Immature natural killer cell (primary cell): ENCODE data around the gene MSH4. TPM values are rescaled to one million over a fixed set of nuclear protein-coding genes. Genes with fewer than 3 reads are reported as not detected.
"Not testable (repeated sequence)": the region's sequence is repeated elsewhere in the genome, so short reads cannot be mapped to it uniquely, and the experiment has no call there.

Experiments used
- DNase-seq, 3 donors: peaks; one replicate each; pipeline ENCODE4 v3.0.0; 2022; ENCODE audit warnings: mixed read lengths in 1 of 3
- H3K27ac Mint-ChIP-seq, 6 donors: one replicate each; pipeline ENCODE4 v1.8.0; 2020; ENCODE audit warnings: mixed read lengths in 6 of 6, mild to moderate bottlenecking in 5 of 6, inconsistent platforms in 4 of 6, moderate library complexity in 3 of 6
- H3K27me3 Mint-ChIP-seq, 3 donors: one replicate each; pipeline ENCODE4 v1.8.0; 2020 to 2021; ENCODE audit warnings: low read depth in 3 of 3, mild to moderate bottlenecking in 3 of 3, mixed read lengths in 3 of 3, moderate library complexity in 3 of 3, inconsistent platforms in 1 of 3
- H3K36me3 Mint-ChIP-seq, 3 donors: one replicate each; pipeline ENCODE4 v1.8.0; 2020; ENCODE audit warnings: mixed read lengths in 3 of 3, inconsistent platforms in 2 of 3, mild to moderate bottlenecking in 2 of 3
- H3K4me1 Mint-ChIP-seq, 2 donors: one replicate each; pipeline ENCODE4 v1.8.0; 2020; ENCODE audit warnings: inconsistent platforms in 2 of 2, mild to moderate bottlenecking in 2 of 2, mixed read lengths in 2 of 2, moderate library complexity in 1 of 2
- H3K4me3 Mint-ChIP-seq, 5 donors: one replicate each; pipeline ENCODE4 v1.8.0; 2020; ENCODE audit warnings: mild to moderate bottlenecking in 5 of 5, mixed read lengths in 5 of 5, inconsistent platforms in 3 of 5, moderate library complexity in 3 of 5
- H3K9me3 Mint-ChIP-seq, 6 donors: one replicate each; pipeline ENCODE4 v1.8.0; 2020; ENCODE audit warnings: mild to moderate bottlenecking in 6 of 6, mixed read lengths in 6 of 6, inconsistent platforms in 4 of 6, moderate library complexity in 3 of 6
- polyA plus RNA-seq, 3 donors: library from polyadenylated mRNA; unstranded; fragments of 300-500 nt; fragmentation: Illumina TruSeq; gene quantifications; one replicate each; pipeline ENCODE4 v1.2.3, GENCODE V29; 2021

MSH4 gene
- polyA plus RNA-seq, 3 donors from 2014 or later: not detected

- Mint-ChIP-seq H3K36me3 (peaks cover 0 to 23% (median 16%) of the 10 kb centered on the region in 3 donors), H3K27me3 (peaks cover 4 to 20% (median 12%) of the 10 kb centered on the region in 3 donors), H3K4me3 (peak within 1 kb of the TSS; percentile 96 to 100 (median 100)), H3K27ac (peak within 1 kb of the TSS; percentile 97 to 100 (median 98)), H3K9me3 (no peaks in the 10 kb centered on the region), H3K4me1 (peaks cover 73 to 74% of the 10 kb centered on the region in 2 donors)
- DNase-seq: peak; percentile 92 to 94 (median 93)
These were observed 10.5 kb upstream of the MSH4 start, which contains the start of gene RABGGTB for GRCh38 chr1:75785983-75786853. Gene RABGGTB (plus strand): TSS chr1:75786256. CDS start chr1:75786272, 16 bp downstream.

GRCh38 chr1:75786901-75787493 lies 9.7 kb upstream of the MSH4 start:
- H3K9me3 Mint-ChIP-seq: no peaks in the 10 kb centered on the region
- peak overlapping the region; percentile 96 to 100 (median 100) for H3K4me3 Mint-ChIP-seq
- H3K4me1 Mint-ChIP-seq: peaks cover 77 to 82% of the 10 kb centered on the region in 2 donors
- peaks cover 4 to 20% (median 9%) of the 10 kb centered on the region in 3 donors for H3K27me3 Mint-ChIP-seq
- peaks cover 0 to 30% (median 22%) of the 10 kb centered on the region in 3 donors for H3K36me3 Mint-ChIP-seq
- DNase-seq: no peak
- H3K27ac Mint-ChIP-seq: peak overlapping the region; percentile 97 to 100 (median 98)

GRCh38 chr1:75787524-75787923 lies 9.2 kb upstream of the MSH4 start:
- Mint-ChIP-seq H3K4me1 (peaks cover 77 to 87% of the 10 kb centered on the region in 2 donors), H3K27me3 (peaks cover 4 to 20% (median 9%) of the 10 kb centered on the region in 3 donors), H3K4me3 (peak overlapping the region; percentile 96 to 100 (median 100)), H3K36me3 (peaks cover 0 to 33% (median 25%) of the 10 kb centered on the region in 3 donors), H3K27ac (peak overlapping the region; percentile 97 to 100 (median 98)), H3K9me3 (no peaks in the 10 kb centered on the region)
- no peak for DNase-seq

- Mint-ChIP-seq H3K36me3 (peaks cover 0 to 46% (median 34%) of the 10 kb centered on the region in 3 donors), H3K27ac (peak overlapping the region in 5 of 6 donors; percentile 11 to 97 (median 79)), H3K4me3 (peak overlapping the region in 1 of 5 donors; percentile 100), H3K27me3 (peaks cover 0 to 10% (median 7%) of the 10 kb centered on the region in 3 donors), H3K4me1 (peaks cover 63 to 82% of the 10 kb centered on the region in 2 donors), H3K9me3 (no peaks in the 10 kb centered on the region)
- DNase-seq: no peak
These were observed 6.7 kb upstream of the MSH4 start for GRCh38 chr1:75789988-75790387.

- peaks cover 0 to 7% (median 6%) of the 10 kb centered on the region in 3 donors for H3K27me3 Mint-ChIP-seq
- peaks cover 0 to 50% (median 33%) of the 10 kb centered on the region in 3 donors for H3K36me3 Mint-ChIP-seq
- peaks cover 53 to 72% of the 10 kb centered on the region in 2 donors for H3K4me1 Mint-ChIP-seq
- no peaks in the 10 kb centered on the region for H3K9me3 Mint-ChIP-seq
- DNase-seq: no peak
- H3K27ac Mint-ChIP-seq: peak overlapping the region in 5 of 6 donors; percentile 5 to 79 (median 54)
- H3K4me3 Mint-ChIP-seq: peak overlapping the region in 1 of 5 donors; percentile 33
These were observed 5.7 kb upstream of the MSH4 start for GRCh38 chr1:75791022-75791421.

- no peaks in the 10 kb centered on the region for H3K9me3 Mint-ChIP-seq
- H3K27me3 Mint-ChIP-seq: peaks cover 0 to under 1% (median 0%) of the 10 kb centered on the region in 3 donors
- peaks cover 42 to 62% of the 10 kb centered on the region in 2 donors for H3K4me1 Mint-ChIP-seq
- no peak overlapping the region for H3K4me3 Mint-ChIP-seq
- peaks cover 0 to 54% (median 26%) of the 10 kb centered on the region in 3 donors for H3K36me3 Mint-ChIP-seq
- DNase-seq: no peak
- peak overlapping the region in 1 of 6 donors; percentile 12 for H3K27ac Mint-ChIP-seq
These were observed 4.6 kb upstream of the MSH4 start for GRCh38 chr1:75792091-75792490.

- no peak for DNase-seq
- no peak overlapping the region for H3K4me3 Mint-ChIP-seq
- no peaks in the 10 kb centered on the region for H3K9me3 Mint-ChIP-seq
- H3K27ac Mint-ChIP-seq: no peak overlapping the region
- peaks cover 19 to 42% of the 10 kb centered on the region in 2 donors for H3K4me1 Mint-ChIP-seq
- no peaks in the 10 kb centered on the region for H3K27me3 Mint-ChIP-seq
- H3K36me3 Mint-ChIP-seq: peaks cover 0 to 55% (median 30%) of the 10 kb centered on the region in 3 donors
These were observed 2.3 kb upstream of the MSH4 start for GRCh38 chr1:75794382-75794781.

GRCh38 chr1:75795703-75796193 lies 934 bp upstream of the MSH4 start:
- Mint-ChIP-seq H3K4me3 (no peak overlapping the region), H3K4me1 (peaks cover 7 to 29% of the 10 kb centered on the region in 2 donors), H3K36me3 (peaks cover 0 to 45% (median 25%) of the 10 kb centered on the region in 3 donors), H3K27ac (peak overlapping the region in 2 of 6 donors; percentile 12 to 14), H3K27me3 (no peaks in the 10 kb centered on the region), H3K9me3 (no peaks in the 10 kb centered on the region)
- DNase-seq: no peak

GRCh38 chr1:75797273-75797588 lies 549 bp downstream of the MSH4 start:
- no peaks in the 10 kb centered on the region for H3K9me3 Mint-ChIP-seq
- DNase-seq: no peak
- H3K36me3 Mint-ChIP-seq: peaks cover 0 to 33% (median 14%) of the 10 kb centered on the region in 3 donors
- H3K27me3 Mint-ChIP-seq: no peaks in the 10 kb centered on the region
- no peak overlapping the region for H3K4me3 Mint-ChIP-seq
- peaks cover 0 to 14% of the 10 kb centered on the region in 2 donors for H3K4me1 Mint-ChIP-seq
- H3K27ac Mint-ChIP-seq: peak overlapping the region in 1 of 6 donors; percentile 22

- no peak overlapping the region for H3K4me3 Mint-ChIP-seq
- peak overlapping the region in 5 of 6 donors; percentile 5 to 81 (median 31) for H3K27ac Mint-ChIP-seq
- peaks cover 0 to 11% of the 10 kb centered on the region in 2 donors for H3K4me1 Mint-ChIP-seq
- no peaks in the 10 kb centered on the region for H3K9me3 Mint-ChIP-seq
- no peaks in the 10 kb centered on the region for H3K27me3 Mint-ChIP-seq
- peaks cover 0 to 31% (median 12%) of the 10 kb centered on the region in 3 donors for H3K36me3 Mint-ChIP-seq
- no peak for DNase-seq
These were observed 1.0 kb downstream of the MSH4 start for GRCh38 chr1:75797606-75798216.

GRCh38 chr1:75801480-75801879 lies 4.8 kb downstream of the MSH4 start:
- H3K9me3 Mint-ChIP-seq, H3K27me3 Mint-ChIP-seq, H3K27ac Mint-ChIP-seq, DNase-seq, H3K4me3 Mint-ChIP-seq, H3K4me1 Mint-ChIP-seq, H3K36me3 Mint-ChIP-seq: not testable (repeated sequence)

GRCh38 chr1:75808921-75809320 lies 12.2 kb downstream of the MSH4 start:
- no peak for DNase-seq
- H3K27me3 Mint-ChIP-seq: no peaks in the 10 kb centered on the region
- H3K27ac Mint-ChIP-seq: no peak overlapping the region
- H3K4me1 Mint-ChIP-seq: no peaks in the 10 kb centered on the region
- peaks cover 0 to 8% (median 0%) of the 10 kb centered on the region in 3 donors for H3K36me3 Mint-ChIP-seq
- no peaks in the 10 kb centered on the region for H3K9me3 Mint-ChIP-seq
- H3K4me3 Mint-ChIP-seq: no peak overlapping the region

GRCh38 chr1:75810113-75810512 lies 13.4 kb downstream of the MSH4 start:
- not testable (repeated sequence) for H3K27me3 Mint-ChIP-seq, DNase-seq, H3K4me1 Mint-ChIP-seq, H3K9me3 Mint-ChIP-seq, H3K4me3 Mint-ChIP-seq, H3K36me3 Mint-ChIP-seq, H3K27ac Mint-ChIP-seq
